K562 (cell line): ENCODE data around the gene NTM. TPM values are rescaled to one million over a fixed set of nuclear protein-coding genes. Genes with fewer than 3 reads are reported as not detected.
"Not testable (repeated sequence)": the region's sequence is repeated elsewhere in the genome, so short reads cannot be mapped to it uniquely, and the experiment has no call there.

Source experiments
- ATAC-seq: fragments of 200-7000 bp; cut with Tn5 transposase; 3 replicates; pipeline ENCODE4 v1.9.1; 2020; ENCODE audit warnings: moderate library complexity
- BruUV-seq: library from RNA; stranded (reverse); fragments of 400-500 nt; replicated peaks from 2 replicates; lab custom pipeline; 2021; lab: Mats Ljungman, UMichigan
- CTCF ChIA-PET: fragments of 300-600 bp; formaldehyde crosslinking; extraction: SDS; loops from one replicate; lab custom pipeline; 2021; ENCODE audit warnings: low intra/inter-chr PET ratio; lab: Yijun Ruan, JAX
- POLR2A ChIA-PET: fragments of 300-600, 350-650 bp; sonication (Branson Sonifier 250); formaldehyde crosslinking; extraction: SDS; loops from one replicate; lab custom pipeline; 2021; ENCODE audit warnings: antibody characterized with exemption, inconsistent platforms; lab: Yijun Ruan, JAX
- DNase-seq, 4 experiments: peaks; one replicate each; pipeline versions ENCODE4 v3.0.0 to v3.0.0-alpha.2; 2011 to 2018; ENCODE audit warnings: low spot score in 3 of 4, mixed read lengths in 3 of 4; ENCODE audit errors: extremely low read depth in 1 of 4
- FAIRE-seq: peaks from 2 replicates; lab custom pipeline; 2011; peaks lifted over from hg19 to GRCh38; lab: Jason Lieb, UNC
- H2AFZ ChIP-seq: 2 replicates; pipeline ENCODE4 v1.6.0; 2011; ENCODE audit warnings: low read depth, low read length, control low read depth, inconsistent platforms
- H3K27ac ChIP-seq: fragments of 200-600 bp; 3 replicates; pipeline ENCODE4 v1.8.0; 2011; ENCODE audit warnings: low read depth, mild to moderate bottlenecking, control low read depth, inconsistent platforms, low read length, moderate library complexity, mixed read lengths; ENCODE audit errors: extremely low read depth
- H3K27me3 ChIP-seq, 2 experiments: fragments of 300-600 bp in 1 of 2; 2 replicates in 1 of 2; 3 replicates in 1 of 2; pipeline versions ENCODE4 v1.6.0 to v1.8.0; 2011; ENCODE audit warnings: inconsistent platforms in 2 of 2, low read length in 2 of 2, mild to moderate bottlenecking in 1 of 2, mixed read lengths in 1 of 2, moderate library complexity in 1 of 2; ENCODE audit not compliant: control insufficient read depth in 2 of 2, insufficient read depth in 2 of 2
- H3K36me3 ChIP-seq: fragments of 300-600 bp; 3 replicates; pipeline ENCODE4 v1.8.0; 2011; ENCODE audit warnings: mild to moderate bottlenecking, low read length, inconsistent platforms; ENCODE audit not compliant: control insufficient read depth, insufficient read depth
- H3K4me1 ChIP-seq, 2 experiments: fragments of 200-600 bp in 1 of 2; replicated peaks in 1 of 2; 2 replicates in 1 of 2; 3 replicates in 1 of 2; pipeline versions ENCODE4 v1.5.1 to v1.8.0; 2011; ENCODE audit warnings: inconsistent platforms in 2 of 2, low read length in 2 of 2, mild to moderate bottlenecking in 1 of 2, mixed read lengths in 1 of 2, moderate library complexity in 1 of 2; ENCODE audit not compliant: control insufficient read depth in 2 of 2, insufficient read depth in 2 of 2
- H3K4me2 ChIP-seq: 2 replicates; pipeline ENCODE4 v1.6.1; 2011; ENCODE audit warnings: low read length, control low read depth, inconsistent platforms, mixed read lengths; ENCODE audit not compliant: insufficient read depth
- H3K4me3 ChIP-seq: fragments of 200-600 bp; sonication (generic), shearing (Covaris generic); 2 replicates; pipeline ENCODE4 v1.5.1; 2016; ENCODE audit warnings: control low read depth, inconsistent platforms
- H3K79me2 ChIP-seq: fragments of 200-600 bp; 3 replicates; pipeline ENCODE4 v1.8.0; 2011; ENCODE audit warnings: low read length, inconsistent platforms; ENCODE audit not compliant: control insufficient read depth, insufficient read depth
- H3K9ac ChIP-seq, 2 experiments: 2 replicates each; pipeline versions ENCODE4 v1.6.0 to v1.6.1; 2011; ENCODE audit warnings: low read depth in 2 of 2, low read length in 2 of 2, control low read depth in 1 of 2, inconsistent platforms in 1 of 2, mild to moderate bottlenecking in 1 of 2, mixed read lengths in 1 of 2; ENCODE audit not compliant: insufficient read depth in 1 of 2
- H3K9me1 ChIP-seq: one replicate; pipeline ENCODE4 v1.6.0; 2011; ENCODE audit warnings: inconsistent platforms, mild to moderate bottlenecking, low read length, moderate library complexity; ENCODE audit not compliant: control insufficient read depth, insufficient read depth
- H3K9me3 ChIP-seq: replicated peaks from 2 replicates; pipeline ENCODE4 v1.5.1; 2011; ENCODE audit warnings: low read depth, low read length, inconsistent platforms; ENCODE audit not compliant: control insufficient read depth, insufficient read depth
- H4K20me1 ChIP-seq: replicated peaks from 2 replicates; pipeline ENCODE4 v1.6.1; 2011; ENCODE audit warnings: low read length, inconsistent platforms, mixed read lengths; ENCODE audit not compliant: control insufficient read depth, insufficient read depth
- ATF1 ChIP-seq, 2 experiments: fragments of 450-650 bp in 1 of 2; IDR thresholded peaks; 2 replicates each; pipeline ENCODE4 v1.6.1; 2016; ENCODE audit warnings: missing compliant biosample characterization in 1 of 2, missing genetic modification characterization in 1 of 2
- HBP1 ChIP-seq: fragments of 450-650 bp; formaldehyde crosslinking; IDR thresholded peaks from 2 replicates; pipeline ENCODE4 v1.4.0; 2022; ENCODE audit warnings: missing genetic modification characterization
- RHOXF2B ChIP-seq: fragments of 250-450 bp; sonication (Bioruptor Pico); conservative IDR thresholded peaks from 2 replicates; pipeline ENCODE4 v1.5.1; 2021
- SMAD2 ChIP-seq: fragments of 150-350 bp; IDR thresholded peaks from 2 replicates; pipeline ENCODE4 v1.6.1; 2014; ENCODE audit warnings: low read depth, mild to moderate bottlenecking, low read length
- XRCC3 ChIP-seq: fragments of 450-650 bp; IDR thresholded peaks from 2 replicates; pipeline ENCODE4 v1.6.1; 2017; ENCODE audit warnings: mild to moderate bottlenecking, moderate library complexity
- ZNF778 ChIP-seq: fragments of 450-650 bp; formaldehyde crosslinking; IDR thresholded peaks from 2 replicates; pipeline ENCODE4 v1.4.0; 2020; ENCODE audit warnings: mild to moderate bottlenecking, moderate library complexity
- WGBS: fragments of 100-300 bp; shearing (Covaris generic); methylation state at CpG from one replicate; pipeline ENCODE4 v1.1.6; 2016; ENCODE audit warnings: low coverage, mixed read lengths; ENCODE audit not compliant: insufficient coverage; ENCODE audit errors: missing lambda C conversion rate; 5-methylcytosine and 5-hydroxymethylcytosine counted together
- in situ Hi-C: fragments of 300-500 bp; cut with MboI; formaldehyde crosslinking; loops from 4 replicates; pipeline ENCODE4 v1.15.0; 2018; ENCODE audit warnings: inconsistent platforms, mixed read lengths
- intact Hi-C: fragments of 100-400 bp; cut with micrococcal nuclease; formaldehyde crosslinking; loops from 2 replicates; pipeline ENCODE4 v1.14.2; 2022
- polyA plus RNA-seq, 8 experiments: library from polyadenylated mRNA; depleted of rRNA in 4 of 8; stranded (reverse) in 5 of 8; unstranded in 3 of 8; fragments of >200 nt; fragmentation: Nextera tagmentation in 2 of 8; fragmentation: Illumina TruSeq in 1 of 8; extraction: Ambion mirVana in 2 of 8; extraction: Trizol in 1 of 8; gene quantifications; 2 replicates each; pipeline versions ENCODE4 v1.2.1 to v1.2.3, GENCODE V29; 2011 to 2014; ENCODE audit warnings: inconsistent platforms in 1 of 8, missing spikeins in 1 of 8
- total RNA-seq, 7 experiments: library from RNA; depleted of rRNA in 6 of 7; stranded (reverse); fragments of >200 nt in 6 of 7; fragmentation: Illumina TruSeq in 2 of 7; extraction: Trizol in 2 of 7; gene quantifications; 2 replicates each; pipeline versions ENCODE4 v1.2.1 to v1.2.3, GENCODE V29; 2011 to 2021; ENCODE audit warnings: low replicate concordance in 1 of 7

NTM gene
- total and polyA plus RNA-seq, 9 of the 15 experiments (the other 6 are each of a cell fraction or from before 2014, with no cell fraction given) = not detected

DNA sequence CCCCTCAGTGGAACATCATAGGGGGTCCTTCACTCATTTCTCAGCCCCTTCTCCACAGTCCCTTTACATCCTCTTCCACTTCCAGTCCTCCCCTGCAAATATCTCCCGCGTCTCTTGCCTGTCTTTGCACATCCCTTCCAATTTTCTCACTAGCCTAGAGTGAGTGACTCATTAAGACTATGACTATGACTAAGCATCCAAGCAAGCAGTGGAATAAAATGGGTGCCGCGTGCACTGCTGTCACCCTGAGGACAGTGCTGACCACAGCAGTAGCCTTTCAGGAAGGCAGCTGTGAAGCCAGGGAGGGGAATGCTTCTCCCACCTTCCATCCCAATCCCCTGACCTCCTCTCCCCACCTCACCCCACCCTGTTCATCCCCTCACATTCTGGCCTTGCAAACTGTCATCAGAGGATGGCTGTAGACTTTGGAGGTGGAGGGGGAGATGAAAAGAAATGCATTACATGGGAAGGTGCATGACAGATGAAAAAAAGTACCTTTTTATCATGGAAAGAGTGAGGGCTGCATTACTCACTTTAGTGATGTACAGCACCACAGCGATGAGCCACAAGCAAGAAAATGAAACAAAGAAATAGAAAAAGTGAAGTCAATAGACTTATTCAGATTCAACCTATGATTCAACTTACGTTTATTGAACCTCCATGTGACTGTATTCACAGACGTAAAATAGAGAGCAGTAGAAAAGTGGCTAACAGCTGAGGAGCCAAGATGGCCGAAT, 948.2 kb downstream of the NTM start:
- Histone ChIP-seq H3K9me3 (no peaks in the 10 kb centered on the region), H4K20me1 (no peaks in the 10 kb centered on the region), H3K79me2 (no peaks in the 10 kb centered on the region), H3K9me1 (no peaks in the 10 kb centered on the region), H2AFZ (no peak overlapping the region), H3K4me3 (no peak overlapping the region), H3K27ac (no peak overlapping the region), H3K36me3 (no peaks in the 10 kb centered on the region), H3K27me3 (no peaks in the 10 kb centered on the region), H3K4me2 (no peak overlapping the region), H3K9ac (no peak overlapping the region), H3K4me1 (no peaks in the 10 kb centered on the region)
- POLR2A ChIA-PET = no interaction called here
- no peak for ATAC-seq
- no TSS peak for BruUV-seq
- TF ChIP-seq RHOXF2B (CRISPR knock-in tag) = no peak
- TF ChIP-seq ATF1 (CRISPR knock-in tag; IDR thresholded peaks at IDR 0.05) = no peak
- no peak for TF ChIP-seq ATF1 (tag; IDR thresholded peaks at IDR 0.05)
- TF ChIP-seq HBP1 (CRISPR knock-in tag) = no peak
- TF ChIP-seq SMAD2 = no peak
- no peak for TF ChIP-seq XRCC3
- no peak for TF ChIP-seq ZNF778
- 0% methylated on average over 8 of the region's 8 CpGs for WGBS
- in situ Hi-C loops = no loop called here
- DNase-seq = no peak
- no peak for FAIRE-seq
- CTCF ChIA-PET = no interaction called here
- intact Hi-C loops = no loop called here

DNA sequence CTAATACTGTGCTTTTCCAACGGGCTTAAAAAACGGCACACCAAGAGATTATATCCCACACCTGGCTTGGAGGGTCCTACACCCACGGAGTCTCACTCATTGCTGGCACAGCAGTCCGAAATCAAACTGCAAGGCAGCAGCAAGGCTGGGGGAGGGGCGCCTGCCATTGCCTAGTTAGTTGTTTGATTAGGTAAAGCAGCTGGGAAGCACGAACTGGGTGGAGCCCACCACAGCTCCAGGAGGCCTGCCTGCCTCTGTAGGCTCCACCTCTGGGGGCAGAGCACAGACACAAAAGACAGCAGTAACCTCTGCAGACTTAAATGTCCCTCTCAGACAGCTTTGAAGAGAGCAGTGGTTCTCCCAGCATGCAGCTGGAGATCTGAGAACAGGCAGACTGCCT, 949.0 kb downstream of the NTM start:
- H3K4me1 ChIP-seq, H3K27me3 ChIP-seq, DNase-seq, POLR2A ChIA-PET, CTCF ChIA-PET, H3K79me2 ChIP-seq, H3K9me1 ChIP-seq, in situ Hi-C loops, H4K20me1 ChIP-seq, H3K4me3 ChIP-seq, H2AFZ ChIP-seq, intact Hi-C loops, FAIRE-seq, H3K4me2 ChIP-seq, BruUV-seq, H3K9ac ChIP-seq, H3K36me3 ChIP-seq, H3K27ac ChIP-seq, ATAC-seq, H3K9me3 ChIP-seq: not testable (repeated sequence)
- 3% methylated on average over 6 of the region's 6 CpGs for WGBS
